NOMO-1 treated with DMSO at 0.1 percent for 48 hours (cell line): ENCODE results near the gene RIN2.
A peak's percentile ranks its signal among the peaks of the same experiment; 100 is the strongest.

Experiments used
- DNase-seq: peaks from one replicate; lab custom pipeline; 2025; ENCODE audit not compliant: unreplicated experiment; lab: John Stamatoyannopoulos, UW

RIN2 gene

DNA sequence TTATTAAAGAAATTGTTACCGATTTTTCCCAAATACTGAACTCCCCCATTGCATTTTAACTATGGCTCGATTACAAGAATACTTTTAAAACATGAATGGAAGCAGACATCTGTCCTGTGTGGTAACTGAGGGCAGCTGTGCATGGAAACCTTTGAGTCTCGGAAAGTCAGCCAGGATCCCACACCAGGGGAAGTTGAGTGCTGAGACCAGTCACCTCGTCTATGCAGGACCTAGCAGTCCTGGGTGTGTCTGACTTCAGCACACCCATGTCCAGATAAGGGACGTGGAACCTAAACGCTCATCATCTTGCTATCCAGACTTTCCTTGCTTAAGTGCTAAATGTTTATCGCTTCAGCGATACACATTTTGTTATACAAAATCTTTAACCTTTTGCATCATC, 6.1 kb downstream of the RIN2 start:
- DNase-seq: no peak

- DNase-seq: no peak
These were observed 7.2 kb downstream of the RIN2 start for GRCh38 chr20:19765266-19765665.

- DNase-seq: no peak
These were observed 7.9 kb downstream of the RIN2 start for GRCh38 chr20:19765913-19766312.

GRCh38 chr20:19767070-19767469, 9.0 kb downstream of the RIN2 start:
- no peak for DNase-seq

- DNase-seq: no peak
These were observed 10.3 kb downstream of the RIN2 start for GRCh38 chr20:19768325-19768842.

- DNase-seq: no peak
These were observed 11.4 kb downstream of the RIN2 start for GRCh38 chr20:19769507-19769906.

DNA sequence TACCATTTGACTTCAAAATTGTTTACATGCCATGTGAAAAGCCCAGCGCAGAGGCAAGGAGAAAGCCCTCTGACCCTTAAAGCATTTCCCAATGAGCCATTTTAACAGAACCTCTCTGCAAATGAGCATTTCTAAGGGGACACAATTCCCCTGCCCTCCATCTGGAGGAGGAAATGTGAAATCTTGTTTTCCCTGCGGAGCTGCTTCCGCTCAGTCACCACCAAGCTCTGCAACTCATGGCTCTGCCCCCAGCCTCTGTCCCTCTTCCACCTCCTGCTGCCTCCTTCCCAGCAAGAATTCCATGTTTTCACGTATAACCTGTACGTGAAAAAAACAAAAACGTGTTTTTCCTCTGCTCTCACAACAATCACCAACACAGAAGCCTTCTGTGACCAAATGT, 12.3 kb downstream of the RIN2 start:
- DNase-seq: no peak

DNA sequence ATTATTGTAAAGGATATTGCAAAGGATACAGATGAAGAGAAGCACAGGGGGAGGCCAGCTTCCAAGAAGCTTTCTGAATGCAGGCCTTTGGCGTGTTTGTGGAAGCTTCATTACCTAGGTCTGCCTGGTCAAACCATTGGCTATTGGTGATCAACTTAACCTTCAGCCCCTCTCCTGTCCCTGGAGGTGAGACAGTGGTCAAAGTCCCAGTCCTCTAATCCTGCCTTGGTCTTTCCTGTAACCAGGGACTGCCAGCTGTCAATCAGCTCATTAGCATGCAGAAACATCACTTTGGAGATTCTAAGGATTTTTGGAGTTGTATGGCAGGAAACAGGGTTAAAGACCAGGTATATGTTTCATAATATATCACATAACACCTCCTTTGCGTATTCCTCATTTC, 13.0 kb downstream of the RIN2 start:
- DNase-seq: no peak

GRCh38 chr20:19773471-19773870, 15.4 kb downstream of the RIN2 start:
- no peak for DNase-seq

DNA sequence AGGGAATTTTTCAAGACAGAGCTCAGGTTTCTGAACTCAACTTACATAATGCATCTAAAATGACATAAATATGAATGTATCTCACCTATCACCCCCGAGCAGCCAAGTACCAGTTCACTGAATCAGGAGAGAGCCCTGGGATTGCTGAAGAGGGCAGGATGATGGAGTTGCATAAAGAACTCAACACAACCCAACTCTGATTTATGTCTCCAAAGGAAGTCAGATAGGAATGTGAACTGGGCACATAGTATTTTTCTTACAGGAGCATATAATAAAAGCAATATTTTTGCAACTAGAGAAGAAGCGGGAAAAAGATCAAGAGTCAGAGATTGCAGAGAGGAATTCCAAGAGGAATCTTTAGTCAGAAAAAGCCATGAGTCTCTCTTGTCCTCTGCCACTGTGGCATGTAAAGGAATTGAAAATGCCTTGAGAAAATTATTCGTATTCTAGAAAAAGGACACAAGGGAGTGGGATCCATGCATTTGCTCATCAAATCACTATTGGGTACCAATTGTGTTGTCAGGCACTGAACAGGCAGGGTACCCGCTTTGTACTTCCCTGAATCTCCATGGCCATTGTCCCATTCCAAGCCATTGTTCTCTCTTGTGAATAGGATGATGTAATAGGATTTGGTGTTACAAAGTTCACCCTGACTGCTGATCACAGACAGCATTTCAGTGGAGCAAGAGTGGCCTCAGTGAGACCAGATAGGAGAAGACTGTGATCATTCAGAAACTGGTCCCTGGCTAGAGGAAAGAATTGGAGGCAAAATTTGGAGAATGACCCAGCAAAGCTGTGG, 16.3 kb downstream of the RIN2 start:
- no peak for DNase-seq

- no peak for DNase-seq
These were observed 17.5 kb downstream of the RIN2 start for GRCh38 chr20:19775353-19776253.

- DNase-seq: no peak
These were observed 19.3 kb downstream of the RIN2 start for GRCh38 chr20:19777315-19777714.

DNA sequence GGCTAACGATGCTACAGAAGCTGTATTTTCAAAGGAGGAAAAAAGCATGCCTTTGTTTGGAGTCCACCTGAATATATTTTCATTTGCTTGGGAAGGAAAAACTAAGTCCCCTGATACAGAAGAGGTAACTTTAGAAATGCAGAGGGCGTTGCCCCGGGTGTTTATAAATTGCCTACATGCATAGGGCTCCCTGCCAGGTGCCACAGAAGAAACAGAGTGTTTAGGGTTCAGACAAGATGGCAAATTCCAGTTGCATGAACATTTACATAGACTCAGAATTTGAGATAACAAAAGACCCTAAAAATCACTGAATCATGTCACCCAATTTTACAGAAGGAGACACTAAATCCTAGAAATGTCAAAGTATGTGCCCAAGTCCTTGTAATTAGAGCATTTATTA, 19.9 kb downstream of the RIN2 start:
- DNase-seq: no peak

- no peak for DNase-seq
These were observed 20.3 kb downstream of the RIN2 start for GRCh38 chr20:19778404-19778803.

DNA sequence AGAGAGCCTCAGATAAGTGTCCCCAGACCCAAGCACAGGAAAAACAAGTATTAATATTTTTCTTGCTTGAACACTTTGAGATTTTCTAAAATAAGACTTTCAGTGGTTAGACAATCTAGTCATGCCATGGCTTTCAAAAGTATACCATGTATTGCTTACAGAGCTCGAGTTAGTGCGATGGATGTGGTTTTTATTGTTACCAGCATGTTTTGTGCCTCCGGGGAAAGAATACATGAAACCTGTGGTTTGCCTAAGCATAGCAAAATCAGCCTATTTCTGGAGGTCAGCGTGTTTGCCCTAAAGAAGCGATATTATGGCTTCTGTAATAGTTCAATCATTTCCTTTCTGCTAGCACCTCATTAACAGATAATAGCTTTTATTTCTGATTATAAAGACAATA, 21.6 kb downstream of the RIN2 start:
- no peak for DNase-seq

- no peak for DNase-seq
These were observed 22.2 kb downstream of the RIN2 start for GRCh38 chr20:19780261-19780660.

DNA sequence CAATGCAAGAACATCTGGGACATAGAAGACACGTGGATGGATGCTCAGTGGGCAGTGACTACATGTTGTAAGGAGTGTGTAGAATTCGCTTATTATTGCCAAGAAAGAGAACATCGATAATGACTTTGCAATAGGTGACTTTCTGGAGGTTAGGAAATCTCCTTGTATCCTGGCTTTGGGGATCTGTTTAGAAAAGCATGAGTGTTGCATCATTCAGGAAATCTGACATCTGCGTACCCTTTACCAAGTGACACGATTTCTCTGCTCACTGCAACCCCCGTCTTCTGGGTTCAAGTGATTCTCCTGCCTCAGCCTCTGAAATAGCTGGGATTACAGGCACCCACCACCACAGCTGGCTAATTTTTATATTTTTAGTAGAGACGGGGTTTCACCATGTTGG, 23.2 kb downstream of the RIN2 start:
- DNase-seq: no peak

- DNase-seq: no peak
These were observed 24.6 kb downstream of the RIN2 start for GRCh38 chr20:19782669-19783068.

DNA sequence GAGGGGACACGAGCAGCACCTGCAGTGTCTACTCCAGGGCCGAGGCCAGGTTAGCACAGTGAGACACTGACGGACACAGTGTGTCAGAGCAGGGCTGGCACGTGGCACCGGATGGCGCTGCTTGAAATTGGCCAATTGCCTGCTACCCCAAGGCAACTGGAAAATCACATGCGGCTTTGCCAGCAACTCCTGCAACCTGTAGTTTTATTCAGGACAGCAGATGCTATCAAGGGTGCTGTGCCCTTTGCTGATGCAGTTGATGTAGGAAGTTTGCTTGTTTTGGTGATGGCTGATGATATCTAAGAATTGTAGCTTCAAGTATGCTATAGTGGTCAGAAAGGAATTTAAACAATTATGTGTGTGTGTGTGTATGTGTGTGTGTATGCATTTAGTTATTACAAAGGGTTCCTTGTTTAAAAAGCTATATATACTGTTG, 25.9 kb downstream of the RIN2 start:
- DNase-seq: no peak

DNA sequence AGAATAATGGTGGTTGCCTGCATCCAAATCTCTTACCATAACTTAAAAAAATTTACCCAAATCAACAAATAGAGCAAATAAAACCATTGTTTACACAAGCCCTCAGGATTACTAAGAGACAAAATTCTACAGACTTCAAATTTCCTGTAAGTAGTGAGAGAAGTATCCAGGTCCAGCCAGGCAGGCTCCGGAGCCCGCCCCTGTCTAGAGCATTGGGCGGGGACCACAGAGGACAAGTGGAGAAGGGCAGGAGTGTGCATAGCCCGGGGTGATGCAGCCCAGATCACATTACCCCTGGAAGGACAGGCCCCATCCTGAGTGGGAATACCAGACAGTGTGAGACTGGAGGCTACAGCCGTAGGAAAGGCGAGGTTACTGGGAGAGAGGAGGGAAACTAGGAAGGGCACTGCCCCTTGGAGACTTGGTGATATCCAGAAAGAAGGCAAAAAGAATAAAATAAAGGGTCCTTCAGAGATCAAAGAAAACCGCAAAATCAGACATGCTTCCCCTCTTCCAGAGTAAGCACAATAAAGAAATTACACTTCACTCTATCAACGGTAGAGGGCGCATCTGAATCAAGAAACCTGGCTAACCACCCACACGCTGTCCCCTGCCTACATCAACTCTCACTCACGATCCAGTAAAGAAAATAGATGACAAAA, 26.6 kb downstream of the RIN2 start:
- peak; percentile 72 for DNase-seq

DNA sequence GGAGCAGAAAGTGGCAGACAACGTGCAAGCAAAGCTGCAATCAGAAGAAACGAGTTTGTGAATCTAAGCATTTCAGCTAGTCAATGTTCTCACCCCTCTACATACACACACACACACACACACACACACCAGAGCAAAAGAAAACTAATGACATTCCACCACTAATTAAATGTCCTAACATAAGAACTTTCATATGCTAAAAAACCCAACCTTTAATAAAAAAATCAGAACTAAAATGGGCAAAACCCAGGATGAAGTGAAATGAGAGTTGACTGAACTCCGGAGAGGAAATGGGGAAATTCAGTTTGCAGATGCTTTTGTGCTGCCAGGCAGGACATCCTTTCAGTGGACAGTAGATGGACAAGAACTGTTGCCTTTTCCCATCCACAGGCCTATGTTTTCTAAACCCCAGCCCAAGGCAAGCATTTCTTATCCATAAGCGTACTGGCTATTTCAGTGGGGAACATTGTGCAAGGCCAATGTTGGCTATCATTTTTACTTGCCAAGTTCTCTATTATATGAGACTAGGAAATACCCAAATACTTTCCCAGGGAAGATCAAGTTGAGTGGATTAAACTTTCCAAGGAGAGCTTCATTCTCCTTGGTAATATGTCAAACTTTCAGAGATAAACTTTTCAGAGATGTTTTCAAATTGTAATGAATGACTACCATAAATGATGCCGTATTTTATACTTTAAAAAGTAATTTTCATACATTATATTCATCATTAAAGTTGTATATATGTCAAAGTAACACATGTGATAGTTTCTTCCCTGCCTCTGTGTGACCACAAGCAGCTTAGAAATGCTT, 27.3 kb downstream of the RIN2 start:
- DNase-seq: no peak
